OCI-LY3 (cell line): Measurements from ENCODE around the gene ZNF326.
A peak's percentile ranks its signal among the peaks of the same experiment; 100 is the strongest.

Experiments used
- H2AFZ ChIP-seq: fragments of 200-600, 300-600 bp; shearing (Covaris generic); 2 replicates; pipeline ENCODE4 v1.6.0; 2014; ENCODE audit warnings: antibody characterized with exemption, low read depth, low read length
- H3K27ac ChIP-seq: fragments of 200-600, 300-600 bp; sonication (generic); 2 replicates; pipeline ENCODE4 v1.5.1; 2014; ENCODE audit warnings: mild to moderate bottlenecking, low read length, moderate library complexity, mixed read lengths
- H3K27me3 ChIP-seq: fragments of 200-600, 300-600 bp; sonication (generic); 2 replicates; pipeline ENCODE4 v1.6.1; 2014; ENCODE audit warnings: low read depth, low read length, mixed read lengths
- H3K36me3 ChIP-seq: fragments of 200-600, 300-600 bp; sonication (generic); replicated peaks from 2 replicates; pipeline ENCODE3; 2014; ENCODE audit warnings: low read depth, low read length, mixed read lengths
- H3K4me1 ChIP-seq: fragments of 300-600, 200-600 bp; sonication (generic); 2 replicates; pipeline ENCODE4 v1.6.1; 2014; ENCODE audit warnings: low read length, mixed read lengths
- H3K4me2 ChIP-seq: fragments of 200-600, 300-600 bp; sonication (generic); 2 replicates; pipeline ENCODE4 v1.6.1; 2014; ENCODE audit warnings: low read length, mixed read lengths
- H3K4me3 ChIP-seq: fragments of 300-600, 200-600 bp; sonication (generic); 2 replicates; pipeline ENCODE4 v1.5.1; 2014; ENCODE audit warnings: antibody characterized with exemption, mild to moderate bottlenecking, low read length, moderate library complexity
- H3K79me2 ChIP-seq: fragments of 300-600, 200-600 bp; shearing (Covaris generic); 2 replicates; pipeline ENCODE4 v1.6.1; 2014; ENCODE audit warnings: mild to moderate bottlenecking, low read length, mixed read lengths
- H3K9ac ChIP-seq: fragments of 300-600, 200-600 bp; shearing (Covaris generic); 2 replicates; pipeline ENCODE4 v1.6.0; 2014; ENCODE audit warnings: mild to moderate bottlenecking, low read length, moderate library complexity
- H3K9me3 ChIP-seq: fragments of 200-600, 300-600 bp; shearing (Covaris generic); 2 replicates; pipeline ENCODE4 v1.6.1; 2014; ENCODE audit warnings: low read length, mixed read lengths; ENCODE audit not compliant: insufficient read depth
- H4K20me1 ChIP-seq: fragments of 200-600, 300-600 bp; sonication (generic); 2 replicates; pipeline ENCODE4 v1.6.1; 2016; ENCODE audit warnings: low read length, mixed read lengths; ENCODE audit not compliant: insufficient read depth
- CTCF ChIP-seq: fragments of 200-600, 300-600 bp; sonication (generic); IDR thresholded peaks from 2 replicates; pipeline ENCODE4 v1.5.1; 2014; ENCODE audit warnings: antibody characterized with exemption, low read length, low read depth
- EZH2phosphoT487 ChIP-seq: fragments of 200-600 bp; shearing (Covaris generic); IDR thresholded peaks from 2 replicates; pipeline ENCODE4 v1.6.1; 2018; ENCODE audit warnings: antibody characterized with exemption, mixed run types, low read depth

The ZNF326 gene

GRCh38 chr1:90067194-90067931 lies 72.5 kb downstream of the ZNF326 start:
- no peak overlapping the region for H3K27ac ChIP-seq
- no peak for TF ChIP-seq CTCF
- TF ChIP-seq EZH2phosphoT487 = no peak
- H4K20me1 ChIP-seq = no peaks in the 10 kb centered on the region
- H3K79me2 ChIP-seq = no peaks in the 10 kb centered on the region
- H3K4me3 ChIP-seq = no peak overlapping the region
- no peak overlapping the region for H3K4me2 ChIP-seq
- H3K27me3 ChIP-seq = peaks cover 6% of the 10 kb centered on the region; the same call in 1 of the 2 replicates
- no peaks in the 10 kb centered on the region for H3K36me3 ChIP-seq
- no peaks in the 10 kb centered on the region for H3K9me3 ChIP-seq
- no peak overlapping the region for H2AFZ ChIP-seq
- H3K9ac ChIP-seq = no peak overlapping the region
- H3K4me1 ChIP-seq = no peaks in the 10 kb centered on the region

DNA sequence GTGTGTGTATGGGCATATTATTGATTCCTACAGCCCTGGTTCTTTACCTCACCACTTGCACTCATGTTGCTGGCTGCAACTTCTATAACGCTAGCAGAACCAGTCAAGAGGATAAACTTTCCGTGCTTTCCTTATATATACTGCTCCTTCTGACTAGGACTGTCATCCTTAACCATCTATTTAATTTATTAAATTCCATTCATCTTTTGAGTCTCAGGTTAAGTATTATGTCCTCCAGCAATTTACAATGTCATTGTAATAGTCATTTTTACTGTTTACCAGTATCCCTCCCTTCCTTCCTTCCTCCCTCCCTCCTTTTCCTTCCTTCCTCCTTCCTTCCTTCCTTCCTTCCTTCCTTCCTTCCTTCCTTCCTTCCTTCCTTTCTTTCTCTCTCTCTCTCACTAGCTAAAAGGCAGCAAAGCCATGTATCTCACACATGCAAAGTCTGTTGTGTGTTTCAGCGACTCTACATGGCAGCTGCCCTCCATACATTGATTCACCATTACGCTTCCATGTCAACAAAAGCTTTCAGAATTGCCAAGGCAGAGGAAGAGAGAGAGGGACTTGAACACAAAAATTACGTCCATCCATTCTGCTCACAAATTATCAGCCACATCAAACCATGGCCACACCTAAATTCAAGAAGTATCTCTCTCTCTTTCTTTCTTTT lies 73.8 kb downstream of the ZNF326 start:
- Histone ChIP-seq H3K4me1 (peaks cover under 1% of the 10 kb centered on the region), H3K9ac (no peak overlapping the region), H3K4me3 (no peak overlapping the region), H3K9me3 (no peaks in the 10 kb centered on the region), H3K79me2 (no peaks in the 10 kb centered on the region), H3K27ac (no peak overlapping the region), H3K4me2 (no peak overlapping the region), H3K27me3 (peaks cover 6% of the 10 kb centered on the region; the same call in 1 of the 2 replicates), H2AFZ (no peak overlapping the region), H4K20me1 (no peaks in the 10 kb centered on the region), H3K36me3 (no peaks in the 10 kb centered on the region)
- TF ChIP-seq EZH2phosphoT487 (no peak), CTCF (no peak)

DNA sequence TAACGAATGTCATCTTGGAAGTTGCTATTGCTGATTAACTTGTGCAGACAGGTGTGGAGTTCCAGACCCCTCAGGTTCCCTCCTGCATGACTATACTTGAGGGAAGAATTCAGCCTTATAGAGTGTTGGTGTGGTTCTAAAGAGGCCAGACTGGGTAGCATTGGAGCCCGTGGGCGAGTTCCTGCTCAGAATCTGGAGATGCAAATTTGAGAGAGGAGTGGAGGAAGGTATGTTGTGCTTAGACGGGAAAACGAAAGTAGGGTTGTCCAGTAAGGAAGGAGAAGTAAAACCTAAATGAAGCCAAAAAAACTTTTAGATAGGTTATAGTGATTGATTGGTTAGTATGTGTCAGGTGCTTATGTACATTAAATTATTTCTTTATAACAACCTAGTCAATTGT lies 79.2 kb downstream of the ZNF326 start:
- Histone ChIP-seq H3K79me2 (no peaks in the 10 kb centered on the region), H3K9me3 (no peaks in the 10 kb centered on the region), H3K36me3 (no peaks in the 10 kb centered on the region), H3K4me1 (peaks cover 10% of the 10 kb centered on the region), H3K4me3 (peak overlapping the region; percentile 51), H3K4me2 (peak overlapping the region; percentile 62), H3K27me3 (no peaks in the 10 kb centered on the region), H3K9ac (no peak overlapping the region), H2AFZ (0 out of 2 replicates have a peak overlapping the region, but pooled peaks have one; percentile 54), H4K20me1 (no peaks in the 10 kb centered on the region), H3K27ac (no peak overlapping the region)
- TF ChIP-seq CTCF = no peak
- no peak for TF ChIP-seq EZH2phosphoT487

GRCh38 chr1:90074566-90074965 lies 79.7 kb downstream of the ZNF326 start:
- peak overlapping the region; percentile 51; the same call in 1 of the 2 replicates for H3K4me3 ChIP-seq

More at GRCh38 chr1:90074566-90074965, 79.7 kb downstream of the ZNF326 start:
- Histone ChIP-seq H3K79me2 (no peaks in the 10 kb centered on the region), H3K9ac (no peak overlapping the region), H3K27me3 (no peaks in the 10 kb centered on the region), H3K27ac (no peak overlapping the region), H3K9me3 (no peaks in the 10 kb centered on the region), H2AFZ (no peak overlapping the region), H4K20me1 (no peaks in the 10 kb centered on the region), H3K4me2 (peak overlapping the region; percentile 62), H3K36me3 (no peaks in the 10 kb centered on the region), H3K4me1 (peaks cover 10% of the 10 kb centered on the region)
- TF ChIP-seq EZH2phosphoT487 = no peak
- TF ChIP-seq CTCF = no peak
